Measurements from ENCODE around the gene CLDN6. TPM values are rescaled to one million over a fixed set of nuclear protein-coding genes. Genes with fewer than 3 reads are reported as not detected.

The CLDN6 gene
- total and polyA plus RNA-seq, 12 donors: 0.46 to 0.47 TPM; not detected in 10

GRCh38 chr16:2986623-2987188 lies 31.3 kb downstream of the CLDN6 start:
- 70 to 100% (median 79%) methylated on average over 2 to 17 of the region's 17 CpGs for WGBS, 4 donors
- no peak overlapping the region for H3K4me3 ChIP-seq

GRCh38 chr16:2985893-2986355 lies 32.1 kb downstream of the CLDN6 start:
- Histone ChIP-seq H3K9me3 (replicated peaks in 1 of 3) (no peaks in the 10 kb centered on the region), H3K4me1 (replicated peaks in 1 of 2) (peaks cover 3 to 12% of the 10 kb centered on the region in 2 donors), H3K4me3 (no peak overlapping the region), H3K27me3 (no peaks in the 10 kb centered on the region), H3K27ac (no peak overlapping the region), H3K36me3 (replicated peaks in 1 of 2) (no peaks in the 10 kb centered on the region)
- peak in 4 of 7 donors; percentile 49 to 57 (median 54) for DNase-seq
- 35 to 65% (median 50%) methylated on average over 4 to 15 of the region's 15 CpGs for WGBS, 4 donors
- intact Hi-C loops (cut with DNase I): loop anchor here in 1 of 2 donors (10.0 kb wide), 1 partner anchor 61 kb away; no protein-coding TSS in a partner anchor
- TF ChIP-seq CTCF (IDR thresholded peaks at IDR 0.05) (no peak), POLR2A (IDR thresholded peaks at IDR 0.05) (no peak)

More at GRCh38 chr16:2986623-2987188, 31.3 kb downstream of the CLDN6 start:
- intact Hi-C loops (cut with DNase I): loop anchor here in 1 of 2 donors (10.0 kb wide), 1 partner anchor 62 kb away; no protein-coding TSS in a partner anchor
- H3K36me3 ChIP-seq (replicated peaks in 1 of 2): no peaks in the 10 kb centered on the region
- no peaks in the 10 kb centered on the region for H3K27me3 ChIP-seq
- H3K4me1 ChIP-seq (replicated peaks in 1 of 2): peaks cover 0 to 7% of the 10 kb centered on the region in 2 donors
- no peak overlapping the region for H3K27ac ChIP-seq
- H3K9me3 ChIP-seq (replicated peaks in 1 of 3): no peaks in the 10 kb centered on the region
- no peak for DNase-seq
- TF ChIP-seq POLR2A (IDR thresholded peaks at IDR 0.05): no peak
- no peak for TF ChIP-seq CTCF (IDR thresholded peaks at IDR 0.05)

GRCh38 chr16:2985462-2985861 lies 32.5 kb downstream of the CLDN6 start:
- Histone ChIP-seq H3K4me3 (no peak overlapping the region), H3K9me3 (replicated peaks in 1 of 3) (no peaks in the 10 kb centered on the region), H3K4me1 (replicated peaks in 1 of 2) (peaks cover 7 to 16% of the 10 kb centered on the region in 2 donors), H3K27me3 (no peaks in the 10 kb centered on the region), H3K36me3 (replicated peaks in 1 of 2) (no peaks in the 10 kb centered on the region), H3K27ac (no peak overlapping the region)
- DNase-seq: no peak
- intact Hi-C loops (cut with DNase I): loop anchor here in 1 of 2 donors (10.0 kb wide), 1 partner anchor 61 kb away; no protein-coding TSS in a partner anchor
- 53 to 73% (median 54%) methylated on average over 2 to 9 of the region's 9 CpGs for WGBS, 4 donors
- no peak for TF ChIP-seq CTCF (IDR thresholded peaks at IDR 0.05)
- no peak for TF ChIP-seq POLR2A (IDR thresholded peaks at IDR 0.05)

- DNase-seq: peak; percentile 64 to 90 (median 80)
- WGBS, 4 donors: 9 to 19% (median 14%) methylated on average over 19 to 42 of the region's 42 CpGs
Observed at GRCh38 chr16:2983706-2984136, 34.3 kb downstream of the CLDN6 start.

More at GRCh38 chr16:2983706-2984136, 34.3 kb downstream of the CLDN6 start:
- no peaks in the 10 kb centered on the region for H3K9me3 ChIP-seq (replicated peaks in 1 of 3)
- H3K36me3 ChIP-seq (replicated peaks in 1 of 2): no peaks in the 10 kb centered on the region
- peak overlapping the region in 1 of 4 donors; percentile 16 for H3K4me3 ChIP-seq
- TF ChIP-seq POLR2A (IDR thresholded peaks at IDR 0.05) (no peak), CTCF (IDR thresholded peaks at IDR 0.05) (peak; percentile 55 to 93 (median 77))
- H3K27ac ChIP-seq: no peak overlapping the region
- intact Hi-C loops (cut with DNase I): loop anchor here in 1 of 2 donors (10.0 kb wide), 1 partner anchor 59 kb away; no protein-coding TSS in a partner anchor
- H3K4me1 ChIP-seq (replicated peaks in 1 of 2): peaks cover 12 to 24% of the 10 kb centered on the region in 2 donors
- peaks cover 4% of the 10 kb centered on the region for H3K27me3 ChIP-seq

Data from adrenal gland (tissue), 12 donors.